ENCODE data around the gene UQCR10. TPM values are rescaled to one million over a fixed set of nuclear protein-coding genes. Genes with fewer than 3 reads are reported as not detected.

The UQCR10 gene
- total RNA-seq, 1 donor from 2014 or later: 48.7 TPM

GRCh38 chr22:29739346-29739875, 27.8 kb upstream of the UQCR10 start:
- no peak for DNase-seq (ENCODE audit: low spot score)
- no peaks in the 10 kb centered on the region for H3K27me3 ChIP-seq
- H3K9ac ChIP-seq: no peak overlapping the region
- Mint-ChIP-seq H3K36me3 (peaks cover 2% of the 10 kb centered on the region), H3K4me1 (peaks cover 7% of the 10 kb centered on the region), H3K4me3 (no peak overlapping the region), H3K9me3 (no peaks in the 10 kb centered on the region), H3K27ac (no peak overlapping the region), H3K27me3 (ENCODE audit: insufficient read depth, low read depth) (peaks cover 3% of the 10 kb centered on the region)
- no peaks in the 10 kb centered on the region for H3K36me3 ChIP-seq
- H4K20me1 ChIP-seq (ENCODE audit: low read depth): peaks cover 3% of the 10 kb centered on the region
- peaks cover 10% of the 10 kb centered on the region for H3K4me1 ChIP-seq
- H3K27ac ChIP-seq: no peak overlapping the region
- no peak overlapping the region for H3K4me2 ChIP-seq
- no peaks in the 10 kb centered on the region for H3K9me3 ChIP-seq (ENCODE audit: low read depth)
- H3F3A ChIP-seq (ENCODE audit: low read depth): no peaks in the 10 kb centered on the region
- TF ChIP-seq EZH2phosphoT487 (IDR thresholded peaks at IDR 0.05) (no peak), CTCF (IDR thresholded peaks at IDR 0.05) (no peak), EZH2 (IDR thresholded peaks at IDR 0.05) (no peak)
- no peak overlapping the region for H3K4me3 ChIP-seq
- H3K79me2 ChIP-seq (ENCODE audit: low read depth): no peaks in the 10 kb centered on the region
- no peak overlapping the region for H2AFZ ChIP-seq (replicated peaks)

- DNase-seq (ENCODE audit: low spot score): no peak
- H3K4me3 ChIP-seq: no peak overlapping the region
- Mint-ChIP-seq H3K27ac (no peak overlapping the region), H3K27me3 (ENCODE audit: insufficient read depth, low read depth) (peaks cover 3% of the 10 kb centered on the region), H3K9me3 (no peaks in the 10 kb centered on the region), H3K4me3 (no peak overlapping the region), H3K4me1 (no peaks in the 10 kb centered on the region), H3K36me3 (peaks cover 5% of the 10 kb centered on the region)
- H3K27ac ChIP-seq: no peak overlapping the region
- H3K27me3 ChIP-seq: no peaks in the 10 kb centered on the region
- no peaks in the 10 kb centered on the region for H3F3A ChIP-seq (ENCODE audit: low read depth)
- no peaks in the 10 kb centered on the region for H3K9me3 ChIP-seq (ENCODE audit: low read depth)
- H3K9ac ChIP-seq: no peak overlapping the region
- no peaks in the 10 kb centered on the region for H4K20me1 ChIP-seq (ENCODE audit: low read depth)
- H3K4me1 ChIP-seq: peaks cover 2% of the 10 kb centered on the region
- no peaks in the 10 kb centered on the region for H3K79me2 ChIP-seq (ENCODE audit: low read depth)
- no peak for TF ChIP-seq EZH2phosphoT487 (IDR thresholded peaks at IDR 0.05)
- no peak for TF ChIP-seq EZH2 (IDR thresholded peaks at IDR 0.05)
- no peak for TF ChIP-seq CTCF (IDR thresholded peaks at IDR 0.05)
- H2AFZ ChIP-seq (replicated peaks): no peak overlapping the region
- H3K4me2 ChIP-seq: no peak overlapping the region
- H3K36me3 ChIP-seq: no peaks in the 10 kb centered on the region
These were observed 27.0 kb upstream of the UQCR10 start for GRCh38 chr22:29740216-29740615.

- no peaks in the 10 kb centered on the region for H3K4me1 ChIP-seq
- TF ChIP-seq EZH2phosphoT487 (IDR thresholded peaks at IDR 0.05) (no peak), EZH2 (IDR thresholded peaks at IDR 0.05) (no peak), CTCF (IDR thresholded peaks at IDR 0.05) (no peak)
- Mint-ChIP-seq H3K9me3 (no peaks in the 10 kb centered on the region), H3K27ac (no peak overlapping the region), H3K36me3 (peaks cover 5% of the 10 kb centered on the region), H3K27me3 (ENCODE audit: insufficient read depth, low read depth) (peaks cover 3% of the 10 kb centered on the region), H3K4me3 (no peak overlapping the region), H3K4me1 (no peaks in the 10 kb centered on the region)
- H3K27me3 ChIP-seq: no peaks in the 10 kb centered on the region
- H3K4me2 ChIP-seq: no peak overlapping the region
- H3F3A ChIP-seq (ENCODE audit: low read depth): no peaks in the 10 kb centered on the region
- H3K79me2 ChIP-seq (ENCODE audit: low read depth): no peaks in the 10 kb centered on the region
- no peaks in the 10 kb centered on the region for H3K36me3 ChIP-seq
- no peak overlapping the region for H3K9ac ChIP-seq
- no peaks in the 10 kb centered on the region for H4K20me1 ChIP-seq (ENCODE audit: low read depth)
- DNase-seq (ENCODE audit: low spot score): no peak
- H3K4me3 ChIP-seq: no peak overlapping the region
- H3K27ac ChIP-seq: no peak overlapping the region
- no peaks in the 10 kb centered on the region for H3K9me3 ChIP-seq (ENCODE audit: low read depth)
- no peak overlapping the region for H2AFZ ChIP-seq (replicated peaks)
These were observed 25.2 kb upstream of the UQCR10 start for GRCh38 chr22:29741926-29742325.

All from neural progenitor cell (in vitro differentiated cells).